Ectodermal cell (in vitro differentiated cells): Measurements from ENCODE around the gene CTNS. TPM values are rescaled to one million over a fixed set of nuclear protein-coding genes. Genes with fewer than 3 reads are reported as not detected.

Experiments used
- H3K27ac ChIP-seq: 2 replicates; pipeline ENCODE4 v1.7.0; 2013; ENCODE audit warnings: mild to moderate bottlenecking, low read depth, low read length; ENCODE audit not compliant: insufficient read depth, poor library complexity, severe bottlenecking
- H3K27me3 ChIP-seq: 2 replicates; pipeline ENCODE4 v1.7.0; 2013; ENCODE audit warnings: mild to moderate bottlenecking, low read length; ENCODE audit not compliant: insufficient read depth, control insufficient read depth, poor library complexity, severe bottlenecking
- H3K36me3 ChIP-seq: one replicate; pipeline ENCODE4 v1.7.0; 2013; ENCODE audit warnings: low read length; ENCODE audit not compliant: control insufficient read depth, insufficient read depth
- H3K4me1 ChIP-seq: one replicate; pipeline ENCODE4 v1.7.0; 2013; ENCODE audit warnings: low read length; ENCODE audit not compliant: control insufficient read depth, insufficient read depth
- H3K4me3 ChIP-seq: 2 replicates; pipeline ENCODE4 v1.7.0; 2013; ENCODE audit warnings: low read depth, low read length, control low read depth; ENCODE audit not compliant: insufficient read depth
- H3K9me3 ChIP-seq: 2 replicates; pipeline ENCODE4 v1.7.0; 2013; ENCODE audit warnings: mild to moderate bottlenecking, low read length, moderate library complexity; ENCODE audit not compliant: control insufficient read depth
- WGBS, 2 experiments: methylation state at CpG; one replicate each; pipeline ENCODE4 v1.1.7; 2013; ENCODE audit warnings: missing lambda C conversion rate in 2 of 2; 5-methylcytosine and 5-hydroxymethylcytosine counted together
- polyA plus RNA-seq, 4 experiments: library from polyadenylated mRNA; stranded (reverse); fragments of 50-300 nt; gene quantifications; one replicate each; pipeline ENCODE4 v1.2.3, GENCODE V29; 2013

The CTNS gene
- polyA plus RNA-seq (2013, experiment 1 of 4) = 22.4 TPM
- polyA plus RNA-seq (2013, experiment 2 of 4) = 26.2 TPM
- polyA plus RNA-seq (2013, experiment 3 of 4) = 20.3 TPM
- polyA plus RNA-seq (2013, experiment 4 of 4) = 18.4 TPM

DNA sequence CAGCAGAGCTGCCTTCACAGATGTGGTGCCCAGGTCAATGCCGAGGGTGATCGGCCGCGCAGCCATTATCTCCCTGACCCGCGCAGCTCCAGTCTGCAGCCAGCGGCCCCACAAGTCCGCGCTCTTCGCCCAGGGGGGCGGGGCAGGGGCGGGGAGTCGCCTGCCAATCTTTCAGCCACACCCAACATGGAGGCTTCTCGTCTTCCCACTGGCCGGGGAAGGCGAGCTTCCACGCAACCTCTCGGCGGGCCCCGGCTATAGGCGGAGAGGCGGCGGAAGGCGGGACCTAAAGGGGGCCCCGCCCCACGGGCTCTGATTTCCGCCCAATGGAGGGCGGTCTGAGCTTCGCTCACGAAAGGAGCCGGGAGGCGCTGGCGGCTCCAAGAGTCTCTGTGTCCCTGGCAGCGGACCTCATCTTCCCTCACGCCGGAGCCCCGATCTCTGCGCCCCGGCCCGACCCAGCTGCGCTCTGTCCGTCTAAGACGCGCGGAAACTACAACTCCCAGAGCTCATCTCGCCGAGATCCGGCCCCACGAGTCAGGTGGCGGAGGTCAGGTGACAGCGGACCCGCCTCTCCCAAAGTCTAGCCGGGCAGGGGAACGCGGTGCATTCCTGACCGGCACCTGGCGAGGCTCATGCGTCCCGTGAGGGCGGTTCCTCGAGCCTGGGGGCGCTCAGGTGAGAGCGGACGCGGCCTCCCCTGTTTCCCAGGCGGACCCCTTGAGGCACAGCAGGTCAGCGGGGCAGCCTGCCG, at the start of gene CTNS, which contains the start of gene SHPK:
CTNS (plus strand) TSS at position 607 of the 754 bp plus-strand sequence. CDS start 3,447 bp downstream, outside the sequence.
SHPK (minus strand) TSS at position 97 of the 754 bp plus-strand sequence; CDS start at position 66, 31 bp downstream.
- 0% methylated on average over 68 of the region's 68 CpGs for WGBS, 2 experiments
- H3K9me3 ChIP-seq = no peaks in the 10 kb centered on the region
- peak within 1 kb of the TSS; percentile 78 for H3K4me3 ChIP-seq
- H3K36me3 ChIP-seq = peaks cover 4% of the 10 kb centered on the region
- peak within 1 kb of the TSS; percentile 78 for H3K27ac ChIP-seq
- H3K4me1 ChIP-seq = peaks cover 15% of the 10 kb centered on the region
- no peaks in the 10 kb centered on the region for H3K27me3 ChIP-seq

GRCh38 chr17:3589784-3590183, 46.8 kb upstream of the CTNS start:
- H3K9me3 ChIP-seq = no peaks in the 10 kb centered on the region
- H3K27ac ChIP-seq = no peak overlapping the region
- H3K36me3 ChIP-seq = peaks cover 8% of the 10 kb centered on the region
- 93 to 94% methylated on average over 22 of the region's 22 CpGs for WGBS, 2 experiments
- no peaks in the 10 kb centered on the region for H3K27me3 ChIP-seq
- H3K4me3 ChIP-seq = no peak overlapping the region
- no peaks in the 10 kb centered on the region for H3K4me1 ChIP-seq

DNA sequence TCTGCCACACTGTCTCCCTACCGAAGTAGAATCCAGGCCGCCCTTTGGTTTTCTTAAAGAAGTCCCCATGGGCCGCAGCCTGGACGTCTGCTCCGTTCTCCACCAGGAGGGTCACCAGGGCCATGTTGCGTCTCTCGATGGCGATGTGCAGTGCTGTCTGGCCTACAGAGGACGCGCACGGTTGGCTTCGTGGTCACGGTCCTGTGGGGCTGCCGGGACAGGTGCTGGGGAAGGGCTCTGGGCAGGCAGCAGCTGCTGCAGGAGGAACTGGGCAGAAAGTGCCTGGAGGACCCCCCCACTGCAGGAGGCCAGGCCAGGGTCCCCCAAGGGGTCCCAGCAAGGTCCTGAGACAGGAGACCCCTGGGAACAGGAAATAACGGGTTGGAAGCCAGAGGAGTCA, 46.3 kb upstream of the CTNS start:
- H3K36me3 ChIP-seq = peaks cover 4% of the 10 kb centered on the region
- no peak overlapping the region for H3K4me3 ChIP-seq
- 95% methylated on average over 15 of the region's 15 CpGs for WGBS, 2 experiments

DNA sequence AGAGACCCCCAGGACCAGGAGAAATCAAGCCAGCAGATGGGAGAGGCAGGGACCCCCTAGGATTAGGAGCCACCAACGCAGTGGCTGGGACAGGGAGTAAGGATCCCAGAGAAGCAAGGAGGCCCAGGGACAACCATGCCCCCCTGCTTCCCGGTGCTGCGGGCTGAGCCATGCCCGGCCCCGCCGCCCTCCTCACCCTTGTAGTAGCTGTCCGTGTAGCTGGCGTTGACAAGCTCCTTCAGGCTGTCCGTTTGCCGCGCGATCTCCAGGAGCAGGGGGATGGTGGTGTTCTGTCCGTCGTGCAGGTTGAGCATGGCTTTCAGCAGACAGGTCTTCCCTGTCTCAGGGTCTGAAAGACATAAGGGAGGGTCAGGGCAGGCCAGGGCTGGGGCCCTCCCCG, 45.8 kb upstream of the CTNS start:
- Histone ChIP-seq H3K36me3 (peaks cover 4% of the 10 kb centered on the region), H3K27me3 (no peaks in the 10 kb centered on the region), H3K9me3 (no peaks in the 10 kb centered on the region), H3K4me3 (no peak overlapping the region), H3K4me1 (no peaks in the 10 kb centered on the region), H3K27ac (no peak overlapping the region)
- WGBS, 2 experiments = 93 to 96% methylated on average over 15 of the region's 15 CpGs

More for the DNA sequence above, 46.3 kb upstream of the CTNS start:
- Histone ChIP-seq H3K27ac (no peak overlapping the region), H3K4me1 (no peaks in the 10 kb centered on the region), H3K27me3 (no peaks in the 10 kb centered on the region), H3K9me3 (no peaks in the 10 kb centered on the region)

GRCh38 chr17:3592216-3592860, 44.2 kb upstream of the CTNS start:
- Histone ChIP-seq H3K9me3 (no peaks in the 10 kb centered on the region), H3K36me3 (peaks cover 4% of the 10 kb centered on the region), H3K27me3 (no peaks in the 10 kb centered on the region), H3K4me3 (no peak overlapping the region), H3K4me1 (no peaks in the 10 kb centered on the region), H3K27ac (no peak overlapping the region)
- 95 to 96% methylated on average over 15 of the region's 15 CpGs for WGBS, 2 experiments

DNA sequence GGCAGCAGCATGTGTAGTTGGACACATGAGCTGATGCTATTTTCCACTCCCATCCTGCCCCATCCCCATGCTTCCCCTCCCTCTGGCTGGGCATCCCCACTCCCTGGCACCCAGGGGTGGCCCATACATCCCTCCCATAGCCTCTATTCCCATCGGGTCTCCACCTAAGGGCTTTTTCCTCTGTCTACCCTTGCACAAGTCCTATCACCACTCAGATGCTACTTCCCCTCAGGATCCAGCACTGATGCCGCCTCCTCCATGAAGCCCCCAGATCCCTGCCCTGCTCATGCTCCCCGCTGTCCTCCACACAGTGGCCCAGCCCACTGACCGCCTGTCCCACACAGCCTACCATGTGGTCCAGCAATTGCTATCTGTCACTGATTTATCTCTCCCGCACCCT, 43.2 kb upstream of the CTNS start:
- H3K36me3 ChIP-seq = peaks cover 4% of the 10 kb centered on the region
- 92 to 94% methylated on average over 5 of the region's 5 CpGs for WGBS, 2 experiments

GRCh38 chr17:3594051-3594800, 42.3 kb upstream of the CTNS start:
- H3K4me1 ChIP-seq = no peaks in the 10 kb centered on the region
- whole genome bisulfite sequencing, 2 experiments = 88 to 90% methylated on average over 11 of the region's 11 CpGs
- peaks cover 4% of the 10 kb centered on the region for H3K36me3 ChIP-seq
- H3K9me3 ChIP-seq = no peaks in the 10 kb centered on the region
- H3K27me3 ChIP-seq = no peaks in the 10 kb centered on the region
- no peak overlapping the region for H3K4me3 ChIP-seq
- H3K27ac ChIP-seq = no peak overlapping the region

More for the DNA sequence above, 43.2 kb upstream of the CTNS start:
- H3K27ac ChIP-seq = no peak overlapping the region
- no peaks in the 10 kb centered on the region for H3K27me3 ChIP-seq
- H3K4me3 ChIP-seq = no peak overlapping the region
- no peaks in the 10 kb centered on the region for H3K4me1 ChIP-seq
- H3K9me3 ChIP-seq = no peaks in the 10 kb centered on the region

DNA sequence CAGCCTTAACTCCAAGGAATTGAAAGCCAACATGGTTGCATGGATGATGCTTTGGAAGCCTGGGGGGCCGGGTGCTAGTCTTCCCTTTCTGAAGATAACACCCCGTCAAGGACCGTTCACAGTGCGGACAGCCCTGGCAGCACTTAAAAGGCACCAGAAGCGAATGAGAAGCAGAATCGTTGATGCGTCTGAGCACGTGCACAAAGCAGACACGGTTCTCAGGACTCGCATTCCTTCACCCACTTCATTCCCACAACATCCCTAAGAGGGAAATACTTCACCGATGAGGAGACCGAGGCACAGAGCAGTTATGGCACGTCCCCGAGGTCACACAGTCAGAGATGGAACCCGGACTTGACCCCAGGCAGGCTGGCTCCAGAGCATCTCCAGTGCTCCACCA, 41.6 kb upstream of the CTNS start:
- no peaks in the 10 kb centered on the region for H3K9me3 ChIP-seq
- H3K27me3 ChIP-seq = no peaks in the 10 kb centered on the region
- WGBS, 2 experiments = 94 to 96% methylated on average over 15 of the region's 15 CpGs
- H3K36me3 ChIP-seq = peaks cover under 1% of the 10 kb centered on the region
- no peak overlapping the region for H3K27ac ChIP-seq
- H3K4me1 ChIP-seq = no peaks in the 10 kb centered on the region
- no peak overlapping the region for H3K4me3 ChIP-seq

DNA sequence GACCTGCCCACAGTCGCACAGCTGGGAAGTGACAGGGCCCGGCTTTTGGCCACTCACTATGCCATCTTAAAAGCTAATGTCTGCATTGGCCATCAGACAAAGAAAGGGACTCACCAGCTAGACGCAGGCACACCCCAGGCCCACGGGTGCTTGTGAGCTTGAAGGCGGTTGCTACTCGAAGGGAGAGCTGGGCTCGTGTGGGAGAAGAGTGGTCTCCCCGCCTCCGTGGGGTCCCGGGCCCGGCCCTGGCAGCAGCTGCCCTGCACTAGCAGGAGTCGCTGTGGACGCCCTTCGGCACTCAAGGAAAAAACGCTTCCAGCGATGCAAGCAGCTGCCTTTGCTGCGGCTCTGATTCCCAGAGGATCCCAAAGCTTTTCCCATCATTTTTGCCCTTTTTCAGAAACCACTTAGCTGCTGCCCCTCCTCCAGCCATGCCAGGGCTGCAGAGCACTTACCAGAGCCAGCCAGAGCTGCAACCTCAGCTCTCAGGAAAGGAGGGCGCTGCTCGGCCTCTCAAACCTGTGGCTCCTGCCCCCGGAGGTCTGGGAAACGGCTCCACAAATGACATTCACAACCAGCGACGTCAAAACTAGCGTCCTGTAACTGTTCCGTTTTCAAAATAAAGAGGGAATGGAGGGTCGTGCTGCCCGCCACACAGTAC, 39.6 kb upstream of the CTNS start:
- WGBS, 2 experiments = 94% methylated on average over 27 of the region's 27 CpGs
- Histone ChIP-seq H3K27ac (no peak overlapping the region), H3K4me3 (no peak overlapping the region), H3K27me3 (no peaks in the 10 kb centered on the region), H3K9me3 (no peaks in the 10 kb centered on the region), H3K36me3 (no peaks in the 10 kb centered on the region), H3K4me1 (no peaks in the 10 kb centered on the region)
